NOMO-1 treated with dmso at 0.1 percent for 144 hours (cell line): ENCODE measurements around the gene ENTHD1.

Experiments
- DNase-seq: peaks from one replicate; lab custom pipeline; 2025; ENCODE audit not compliant: unreplicated experiment; lab: John Stamatoyannopoulos, UW

ENTHD1 gene

GRCh38 chr22:39800790-39801520 lies 92.6 kb downstream of the ENTHD1 start:
- no peak for DNase-seq

GRCh38 chr22:39797528-39798147 lies 95.9 kb downstream of the ENTHD1 start:
- no peak for DNase-seq

GRCh38 chr22:39789788-39790187 lies 103.8 kb downstream of the ENTHD1 start:
- no peak for DNase-seq

GRCh38 chr22:39785232-39785631 lies 108.3 kb downstream of the ENTHD1 start:
- no peak for DNase-seq

GRCh38 chr22:39777716-39778454 lies 115.7 kb downstream of the ENTHD1 start:
- no peak for DNase-seq

GRCh38 chr22:39776295-39777009 lies 117.1 kb downstream of the ENTHD1 start:
- no peak for DNase-seq

GRCh38 chr22:39773976-39774539 lies 119.5 kb downstream of the ENTHD1 start:
- DNase-seq, result no peak

- no peak for DNase-seq
These were observed 120.1 kb downstream of the ENTHD1 start for GRCh38 chr22:39773503-39773902.

GRCh38 chr22:39771486-39771885 lies 122.1 kb downstream of the ENTHD1 start:
- no peak for DNase-seq

GRCh38 chr22:39765661-39766060 lies 127.9 kb downstream of the ENTHD1 start:
- DNase-seq, result no peak

GRCh38 chr22:39765046-39765445 lies 128.5 kb downstream of the ENTHD1 start:
- no peak for DNase-seq

- DNase-seq, result no peak
These were observed 130.3 kb downstream of the ENTHD1 start for GRCh38 chr22:39763276-39763675.

GRCh38 chr22:39750759-39751158 lies 142.8 kb downstream of the ENTHD1 start:
- DNase-seq, result no peak

- no peak for DNase-seq
These were observed 144.7 kb downstream of the ENTHD1 start for GRCh38 chr22:39748877-39749276.

- no peak for DNase-seq
These were observed 146.8 kb downstream of the ENTHD1 start for GRCh38 chr22:39746600-39747262.

GRCh38 chr22:39745789-39746188 lies 147.8 kb downstream of the ENTHD1 start:
- DNase-seq, result no peak

GRCh38 chr22:39744353-39744752 lies 149.2 kb downstream of the ENTHD1 start:
- no peak for DNase-seq

- DNase-seq, result no peak
These were observed 149.6 kb downstream of the ENTHD1 start for GRCh38 chr22:39743935-39744334.

- DNase-seq, result no peak
These were observed 154.1 kb downstream of the ENTHD1 start for GRCh38 chr22:39739338-39740027.

- no peak for DNase-seq
These were observed 154.8 kb downstream of the ENTHD1 start for GRCh38 chr22:39738746-39739145.
